ENCODE measurements around the gene EDN3. TPM values are rescaled to one million over a fixed set of nuclear protein-coding genes. Genes with fewer than 3 reads are reported as not detected.

EDN3 gene
- total and polyA plus RNA-seq, 2 donors (not counting 3 experiments of a cell fraction or from before 2014, with no cell fraction given): not detected

DNA sequence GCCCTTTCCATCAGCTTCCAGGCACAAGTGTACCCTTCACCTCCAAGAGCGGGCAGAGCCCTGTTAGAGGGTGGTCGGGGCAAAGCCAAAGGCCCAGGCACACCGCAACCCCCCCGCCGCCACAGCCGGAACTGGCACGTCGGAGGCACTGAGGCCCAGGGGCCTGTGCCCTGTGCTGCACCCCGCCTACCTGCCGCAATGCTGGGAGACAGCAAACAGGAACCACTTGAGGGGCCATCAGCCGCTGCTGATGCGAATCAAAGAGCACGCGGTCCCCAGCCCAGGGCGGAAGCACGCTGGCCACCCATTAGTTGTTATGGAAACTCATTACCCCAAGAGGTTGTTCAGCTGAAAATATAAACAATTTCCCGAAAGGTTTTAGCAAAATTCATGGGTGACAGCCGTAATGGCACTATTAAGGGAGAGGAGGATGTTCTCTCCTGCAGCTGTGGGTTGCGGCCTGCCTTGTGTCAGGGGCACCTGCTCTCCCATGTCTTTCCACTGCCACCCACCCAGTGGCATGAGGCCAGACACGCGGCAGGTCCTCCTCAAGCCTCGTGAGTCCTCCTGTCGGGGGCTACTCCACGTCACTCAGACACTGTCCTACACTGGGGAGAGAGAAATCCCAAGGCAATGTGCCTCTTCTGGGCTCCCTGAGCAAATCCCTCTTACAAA is 65.3 kb downstream of the EDN3 start:
- Histone ChIP-seq H4K20me1 (replicated peaks; ENCODE audit: control insufficient read depth, extremely low read depth, insufficient read depth, low read length) (no peaks in the 10 kb centered on the region), H3K4me3 (replicated peaks in 1 of 3; ENCODE audit: insufficient read depth in 1 of 3, low read depth in 1 of 3, low read length in 3 of 3) (no peak overlapping the region)
- intact Hi-C loops (cut with micrococcal nuclease): no loop called here

DNA sequence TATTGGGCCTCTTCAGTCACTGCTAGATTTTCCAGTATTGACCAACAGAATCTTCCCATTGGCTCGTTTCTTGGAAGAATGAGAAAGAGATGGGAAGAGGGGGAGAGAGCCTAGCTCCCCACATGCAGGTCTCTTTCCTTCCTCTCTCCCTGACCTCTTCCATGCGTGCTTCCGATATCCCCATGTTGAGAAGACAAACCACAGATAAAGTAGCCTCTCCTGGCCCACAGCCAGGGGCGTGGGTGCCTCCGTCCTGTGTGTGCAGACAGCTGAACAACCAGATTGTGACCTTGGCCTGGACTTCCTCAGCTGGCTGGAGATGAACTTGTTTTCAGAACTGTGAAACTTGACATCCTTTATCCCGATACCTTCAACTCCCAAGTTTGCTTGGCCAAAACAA is 71.0 kb downstream of the EDN3 start:
- no peak overlapping the region for H3K9ac ChIP-seq (replicated peaks; ENCODE audit: extremely low read depth, insufficient read depth, low read length)
- no peak for DNase-seq (ENCODE audit: low read depth, low spot score)
- ChIA-PET CTCF (no interaction called here), POLR2A (no interaction called here)
- no peak overlapping the region for H3K4me3 ChIP-seq (replicated peaks in 1 of 3; ENCODE audit: insufficient read depth in 1 of 3, low read depth in 1 of 3, low read length in 3 of 3)
- no peaks in the 10 kb centered on the region for H3K4me1 ChIP-seq (ENCODE audit: control insufficient read depth, extremely low read depth, insufficient read depth, low read length)
- H3K27me3 ChIP-seq (ENCODE audit: control insufficient read depth in 2 of 2, insufficient read depth in 2 of 2, low read length in 2 of 2): no peaks in the 10 kb centered on the region
- no peak overlapping the region for H3K27ac ChIP-seq (ENCODE audit: insufficient read depth, low read depth, low read length)
- H3K4me2 ChIP-seq (ENCODE audit: insufficient read depth, low read length): no peak overlapping the region
- no peak overlapping the region for H2AFZ ChIP-seq (ENCODE audit: low read depth, low read length)
- no peaks in the 10 kb centered on the region for H3K36me3 ChIP-seq (ENCODE audit: control insufficient read depth in 2 of 2, extremely low read depth in 1 of 2, insufficient read depth in 2 of 2, low read length in 2 of 2)
- FAIRE-seq: no peak
- no peaks in the 10 kb centered on the region for H4K20me1 ChIP-seq (replicated peaks; ENCODE audit: control insufficient read depth, extremely low read depth, insufficient read depth, low read length)
- no peaks in the 10 kb centered on the region for H3K79me2 ChIP-seq (ENCODE audit: control insufficient read depth, insufficient read depth, low read length)
- intact Hi-C loops (cut with micrococcal nuclease) (no loop called here), dilution Hi-C loops (cut with MboI; ENCODE audit: extremely low pct_ligation_motif_present, low sequenced_read_pairs) (no loop called here)
- TF ChIP-seq EZH2 (IDR thresholded peaks at IDR 0.05; ENCODE audit: borderline replicate concordance, low read depth, low read length, severe bottlenecking) (no peak), GATA2 (IDR thresholded peaks at IDR 0.05; ENCODE audit: insufficient read depth, insufficient read length, low read depth, low read length) (no peak), POLR2AphosphoS5 (IDR thresholded peaks at IDR 0.05; ENCODE audit: insufficient read depth, low read depth, low read length) (no peak), MYC (IDR thresholded peaks at IDR 0.05; ENCODE audit: low read depth, low read length) (no peak), JUN (IDR thresholded peaks at IDR 0.05; ENCODE audit: borderline replicate concordance, insufficient read depth, insufficient read length, low read depth) (no peak), POLR2A (IDR thresholded peaks at IDR 0.05; ENCODE audit: low read depth, low read length) (no peak)
- TF ChIP-seq, protein P1, sequence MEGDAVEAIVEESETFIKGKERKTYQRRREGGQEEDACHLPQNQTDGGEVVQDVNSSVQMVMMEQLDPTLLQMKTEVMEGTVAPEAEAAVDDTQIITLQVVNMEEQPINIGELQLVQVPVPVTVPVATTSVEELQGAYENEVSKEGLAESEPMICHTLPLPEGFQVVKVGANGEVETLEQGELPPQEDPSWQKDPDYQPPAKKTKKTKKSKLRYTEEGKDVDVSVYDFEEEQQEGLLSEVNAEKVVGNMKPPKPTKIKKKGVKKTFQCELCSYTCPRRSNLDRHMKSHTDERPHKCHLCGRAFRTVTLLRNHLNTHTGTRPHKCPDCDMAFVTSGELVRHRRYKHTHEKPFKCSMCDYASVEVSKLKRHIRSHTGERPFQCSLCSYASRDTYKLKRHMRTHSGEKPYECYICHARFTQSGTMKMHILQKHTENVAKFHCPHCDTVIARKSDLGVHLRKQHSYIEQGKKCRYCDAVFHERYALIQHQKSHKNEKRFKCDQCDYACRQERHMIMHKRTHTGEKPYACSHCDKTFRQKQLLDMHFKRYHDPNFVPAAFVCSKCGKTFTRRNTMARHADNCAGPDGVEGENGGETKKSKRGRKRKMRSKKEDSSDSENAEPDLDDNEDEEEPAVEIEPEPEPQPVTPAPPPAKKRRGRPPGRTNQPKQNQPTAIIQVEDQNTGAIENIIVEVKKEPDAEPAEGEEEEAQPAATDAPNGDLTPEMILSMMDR (IDR thresholded peaks at IDR 0.05; ENCODE audit: extremely low read depth in 1 of 2, insufficient read depth in 1 of 2, low read depth in 1 of 2, low read length in 2 of 2): no peak
- TF ChIP-seq, protein P2, sequence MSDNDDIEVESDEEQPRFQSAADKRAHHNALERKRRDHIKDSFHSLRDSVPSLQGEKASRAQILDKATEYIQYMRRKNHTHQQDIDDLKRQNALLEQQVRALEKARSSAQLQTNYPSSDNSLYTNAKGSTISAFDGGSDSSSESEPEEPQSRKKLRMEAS (IDR thresholded peaks at IDR 0.05; ENCODE audit: insufficient read depth, insufficient read length): no peak
- no peaks in the 10 kb centered on the region for H3K9me1 ChIP-seq (replicated peaks; ENCODE audit: control insufficient read depth, extremely low read depth, insufficient read depth, low read length)
- no peaks in the 10 kb centered on the region for H3K9me3 ChIP-seq (replicated peaks; ENCODE audit: control insufficient read depth, insufficient read depth, low read length)
- BruUV-seq (replicated peaks): no TSS peak

More for the DNA sequence above, 65.3 kb downstream of the EDN3 start:
- Histone ChIP-seq H2AFZ (ENCODE audit: low read depth, low read length) (no peak overlapping the region), H3K9me1 (replicated peaks; ENCODE audit: control insufficient read depth, extremely low read depth, insufficient read depth, low read length) (no peaks in the 10 kb centered on the region), H3K27ac (ENCODE audit: insufficient read depth, low read depth, low read length) (no peak overlapping the region), H3K36me3 (ENCODE audit: control insufficient read depth in 2 of 2, extremely low read depth in 1 of 2, insufficient read depth in 2 of 2, low read length in 2 of 2) (no peaks in the 10 kb centered on the region), H3K4me1 (ENCODE audit: control insufficient read depth, extremely low read depth, insufficient read depth, low read length) (no peaks in the 10 kb centered on the region), H3K27me3 (ENCODE audit: control insufficient read depth in 2 of 2, insufficient read depth in 2 of 2, low read length in 2 of 2) (no peaks in the 10 kb centered on the region), H3K9me3 (replicated peaks; ENCODE audit: control insufficient read depth, insufficient read depth, low read length) (no peaks in the 10 kb centered on the region), H3K9ac (replicated peaks; ENCODE audit: extremely low read depth, insufficient read depth, low read length) (no peak overlapping the region), H3K4me2 (ENCODE audit: insufficient read depth, low read length) (no peak overlapping the region), H3K79me2 (ENCODE audit: control insufficient read depth, insufficient read depth, low read length) (no peaks in the 10 kb centered on the region)
- no peak for DNase-seq (ENCODE audit: low read depth, low spot score)
- TF ChIP-seq EZH2 (IDR thresholded peaks at IDR 0.05; ENCODE audit: borderline replicate concordance, low read depth, low read length, severe bottlenecking): no peak
- no peak for TF ChIP-seq POLR2A (IDR thresholded peaks at IDR 0.05; ENCODE audit: low read depth, low read length)
- TF ChIP-seq FOS (IDR thresholded peaks at IDR 0.05; ENCODE audit: borderline replicate concordance, insufficient read depth, low read length): no peak
- TF ChIP-seq GATA2 (IDR thresholded peaks at IDR 0.05; ENCODE audit: insufficient read depth, insufficient read length, low read depth, low read length): no peak
- TF ChIP-seq, protein P2 (IDR thresholded peaks at IDR 0.05; ENCODE audit: insufficient read depth, insufficient read length): no peak
- no peak for TF ChIP-seq POLR2AphosphoS5 (IDR thresholded peaks at IDR 0.05; ENCODE audit: insufficient read depth, low read depth, low read length)
- TF ChIP-seq MYC (IDR thresholded peaks at IDR 0.05; ENCODE audit: low read depth, low read length): no peak
- POLR2A ChIA-PET: no interaction called here
- no peak for FAIRE-seq
- CTCF ChIA-PET: no interaction called here
- dilution Hi-C loops (cut with MboI; ENCODE audit: extremely low pct_ligation_motif_present, low sequenced_read_pairs): no loop called here
- no TSS peak for BruUV-seq (replicated peaks)

Measured in endothelial cell of umbilical vein (primary cell).